Uterus (tissue), 2 donors: ENCODE data around the gene PKMYT1.

Experiments
- POLR2A ChIP-seq, 2 donors: fragments of 450-650 bp; IDR thresholded peaks; one replicate each; pipeline ENCODE4 v1.6.1; 2016; ENCODE audit warnings: antibody characterized with exemption in 2 of 2, mild to moderate bottlenecking in 1 of 2, moderate library complexity in 1 of 2
- TF ChIP-seq, protein P1 (sequence below), 4 experiments: fragments of 200-600 bp in 2 of 4; fragments of 450-650 bp in 2 of 4; sonication (generic) in 2 of 4; IDR thresholded peaks; one replicate each; pipeline ENCODE4 v1.5.1; 2016 to 2019; ENCODE audit warnings: antibody characterized with exemption in 4 of 4, mild to moderate bottlenecking in 2 of 4, moderate library complexity in 1 of 4

DNA sequence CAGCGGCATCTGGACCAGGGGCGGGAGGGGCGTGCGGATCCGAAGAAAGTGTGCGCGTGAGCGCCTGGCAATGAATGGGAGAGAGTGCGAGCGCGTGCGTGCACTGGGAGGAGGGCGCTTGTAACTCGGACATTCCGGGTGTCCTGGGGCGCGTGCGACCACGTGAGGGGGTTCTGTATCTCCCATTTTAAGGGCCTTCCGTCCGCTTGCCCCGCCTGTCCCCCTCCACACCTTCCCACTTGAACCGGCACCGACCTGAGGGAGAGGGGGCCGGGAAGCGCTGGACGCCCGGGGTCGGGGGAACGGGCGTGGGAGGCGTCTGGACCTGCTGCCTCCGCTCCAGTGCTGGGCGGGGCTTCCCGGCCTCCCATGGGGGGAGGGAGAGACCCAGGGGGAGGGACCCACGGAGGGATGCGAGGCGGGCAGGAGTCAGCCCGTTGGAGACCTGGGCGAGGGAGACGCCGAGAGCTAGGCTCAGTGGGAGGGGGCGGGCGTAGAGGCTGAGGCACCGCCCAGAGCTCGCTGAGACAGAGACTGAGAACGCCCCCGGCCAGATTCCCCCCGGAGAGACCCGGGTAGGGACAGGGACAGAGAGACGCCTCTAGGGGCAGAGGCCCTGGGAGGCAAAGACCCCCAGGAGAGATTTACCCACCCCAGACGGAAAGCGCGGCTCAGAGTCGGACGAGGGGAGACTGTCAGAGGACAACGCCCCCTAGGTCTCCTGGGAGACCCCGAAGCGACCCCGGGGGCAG, 16.3 kb downstream of the PKMYT1 start, which contains the start of gene KREMEN2:
- TF ChIP-seq, protein P1, sequence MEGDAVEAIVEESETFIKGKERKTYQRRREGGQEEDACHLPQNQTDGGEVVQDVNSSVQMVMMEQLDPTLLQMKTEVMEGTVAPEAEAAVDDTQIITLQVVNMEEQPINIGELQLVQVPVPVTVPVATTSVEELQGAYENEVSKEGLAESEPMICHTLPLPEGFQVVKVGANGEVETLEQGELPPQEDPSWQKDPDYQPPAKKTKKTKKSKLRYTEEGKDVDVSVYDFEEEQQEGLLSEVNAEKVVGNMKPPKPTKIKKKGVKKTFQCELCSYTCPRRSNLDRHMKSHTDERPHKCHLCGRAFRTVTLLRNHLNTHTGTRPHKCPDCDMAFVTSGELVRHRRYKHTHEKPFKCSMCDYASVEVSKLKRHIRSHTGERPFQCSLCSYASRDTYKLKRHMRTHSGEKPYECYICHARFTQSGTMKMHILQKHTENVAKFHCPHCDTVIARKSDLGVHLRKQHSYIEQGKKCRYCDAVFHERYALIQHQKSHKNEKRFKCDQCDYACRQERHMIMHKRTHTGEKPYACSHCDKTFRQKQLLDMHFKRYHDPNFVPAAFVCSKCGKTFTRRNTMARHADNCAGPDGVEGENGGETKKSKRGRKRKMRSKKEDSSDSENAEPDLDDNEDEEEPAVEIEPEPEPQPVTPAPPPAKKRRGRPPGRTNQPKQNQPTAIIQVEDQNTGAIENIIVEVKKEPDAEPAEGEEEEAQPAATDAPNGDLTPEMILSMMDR (IDR thresholded peaks at IDR 0.05) = no peak
- no peak for TF ChIP-seq POLR2A (IDR thresholded peaks at IDR 0.05)
